ENCODE measurements around the gene CDH23. TPM values are rescaled to one million over a fixed set of nuclear protein-coding genes. Genes with fewer than 3 reads are reported as not detected.

CDH23 gene
- total and polyA plus RNA-seq, 9 of the 15 experiments (the other 6 are each of a cell fraction or from before 2014, with no cell fraction given): 0.18 to 1.2 (median 0.47) TPM

DNA sequence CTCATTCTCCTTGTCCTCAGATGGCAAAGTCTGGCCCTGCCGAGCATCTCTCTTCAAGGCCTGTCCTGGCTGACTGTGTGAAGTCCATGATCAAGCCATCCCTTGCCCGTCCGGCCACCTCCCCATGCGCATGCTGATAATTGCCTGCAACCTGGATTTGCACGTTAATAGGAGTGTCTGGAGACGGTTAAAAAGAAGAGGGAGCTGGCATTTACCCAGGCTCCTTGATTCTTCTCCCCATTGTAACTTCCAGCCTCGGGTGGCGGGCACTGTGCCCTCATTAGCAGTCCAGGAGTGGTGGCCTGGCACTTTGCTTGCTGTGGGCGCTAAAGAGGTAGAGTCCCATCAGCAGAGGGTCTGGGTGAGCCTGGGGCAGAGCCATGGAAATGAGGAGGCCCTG is 165.5 kb downstream of the CDH23 start:
- H4K20me1 ChIP-seq (replicated peaks; ENCODE audit: control insufficient read depth, insufficient read depth, low read length): no peaks in the 10 kb centered on the region
- no peak for TF ChIP-seq PML (IDR thresholded peaks at IDR 0.05; ENCODE audit: low read length)
- TF ChIP-seq COPS2 (conservative IDR thresholded peaks at IDR 0.05): no peak
- no peak for TF ChIP-seq ZNF274 (IDR thresholded peaks at IDR 0.05; ENCODE audit: borderline replicate concordance, low read depth, low read length)
- H3K4me2 ChIP-seq (ENCODE audit: insufficient read depth, low read length): no peak overlapping the region
- H3K9ac ChIP-seq (ENCODE audit: insufficient read depth in 1 of 2, low read depth in 2 of 2, low read length in 2 of 2): no peak overlapping the region
- no peak for FAIRE-seq
- H3K36me3 ChIP-seq (ENCODE audit: control insufficient read depth, insufficient read depth, low read length): no peaks in the 10 kb centered on the region
- H3K4me3 ChIP-seq: no peak overlapping the region
- H3K27me3 ChIP-seq (ENCODE audit: control insufficient read depth in 2 of 2, insufficient read depth in 2 of 2, low read length in 2 of 2): peaks cover 26 to 35% of the 10 kb centered on the region in 2 experiments
- H2AFZ ChIP-seq (ENCODE audit: low read depth, low read length): no peak overlapping the region
- BruUV-seq (replicated peaks): no TSS peak
- in situ Hi-C loops (cut with MboI): no loop called here
- no peak for ATAC-seq
- intact Hi-C loops (cut with micrococcal nuclease): no loop called here
- POLR2A ChIA-PET: no interaction called here
- 13% methylated on average over 9 of the region's 9 CpGs for WGBS (ENCODE audit: insufficient coverage, low coverage, missing lambda C conversion rate)
- no peak for DNase-seq (ENCODE audit: extremely low read depth in 1 of 4, low spot score in 3 of 4)
- no peaks in the 10 kb centered on the region for H3K79me2 ChIP-seq (ENCODE audit: control insufficient read depth, insufficient read depth, low read length)
- H3K4me1 ChIP-seq (replicated peaks in 1 of 2; ENCODE audit: control insufficient read depth in 2 of 2, insufficient read depth in 2 of 2, low read length in 2 of 2): peaks cover 0 to 3% of the 10 kb centered on the region in 2 experiments; a peak in 1 of 5 replicates
- CTCF ChIA-PET (ENCODE audit: low intra/inter-chr PET ratio): no interaction called here
- H3K9me1 ChIP-seq (ENCODE audit: control insufficient read depth, insufficient read depth, low read length): no peaks in the 10 kb centered on the region
- H3K27ac ChIP-seq (ENCODE audit: extremely low read depth, low read depth, low read length): no peak overlapping the region
- no peaks in the 10 kb centered on the region for H3K9me3 ChIP-seq (replicated peaks; ENCODE audit: control insufficient read depth, insufficient read depth, low read depth, low read length)

DNA sequence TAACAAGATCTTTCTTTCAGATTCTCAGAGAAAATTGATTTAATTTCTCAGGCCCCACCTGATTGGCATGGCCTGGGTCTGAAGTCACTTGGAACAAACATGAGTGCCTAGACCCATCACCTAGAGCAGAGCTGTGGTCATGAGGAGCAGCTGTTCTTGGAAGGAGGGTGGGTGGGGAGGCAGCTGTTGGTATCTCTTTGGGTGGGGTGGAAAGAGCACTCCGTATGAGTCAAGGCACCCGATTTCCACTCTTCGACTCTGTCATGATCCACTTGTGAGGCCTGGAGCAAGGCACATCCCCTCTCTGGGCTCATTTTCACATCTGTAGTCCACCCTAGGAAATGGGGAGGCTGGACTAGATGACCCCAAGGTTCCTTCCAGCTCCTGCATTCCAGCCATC is 166.2 kb downstream of the CDH23 start:
- Histone ChIP-seq H3K27ac (ENCODE audit: extremely low read depth, low read depth, low read length) (no peak overlapping the region), H3K4me2 (ENCODE audit: insufficient read depth, low read length) (no peak overlapping the region), H2AFZ (ENCODE audit: low read depth, low read length) (no peak overlapping the region), H3K36me3 (ENCODE audit: control insufficient read depth, insufficient read depth, low read length) (no peaks in the 10 kb centered on the region), H3K4me3 (no peak overlapping the region), H3K9me1 (ENCODE audit: control insufficient read depth, insufficient read depth, low read length) (no peaks in the 10 kb centered on the region), H3K27me3 (ENCODE audit: control insufficient read depth in 2 of 2, insufficient read depth in 2 of 2, low read length in 2 of 2) (peaks cover 26 to 35% of the 10 kb centered on the region in 2 experiments), H3K9ac (ENCODE audit: insufficient read depth in 1 of 2, low read depth in 2 of 2, low read length in 2 of 2) (no peak overlapping the region), H3K9me3 (replicated peaks; ENCODE audit: control insufficient read depth, insufficient read depth, low read depth, low read length) (no peaks in the 10 kb centered on the region), H3K4me1 (replicated peaks in 1 of 2; ENCODE audit: control insufficient read depth in 2 of 2, insufficient read depth in 2 of 2, low read length in 2 of 2) (peaks cover 0 to 3% of the 10 kb centered on the region in 2 experiments; a peak in 1 of 5 replicates), H3K79me2 (ENCODE audit: control insufficient read depth, insufficient read depth, low read length) (no peaks in the 10 kb centered on the region), H4K20me1 (replicated peaks; ENCODE audit: control insufficient read depth, insufficient read depth, low read length) (no peaks in the 10 kb centered on the region)
- intact Hi-C loops (cut with micrococcal nuclease) (no loop called here), in situ Hi-C loops (cut with MboI) (no loop called here)
- ChIA-PET CTCF (ENCODE audit: low intra/inter-chr PET ratio) (no interaction called here), POLR2A (interaction anchor here (0.6 kb wide), 1 partner anchor 297 kb away, joined by 3 read pairs; no protein-coding TSS in a partner anchor)
- TF ChIP-seq BCOR (IDR thresholded peaks at IDR 0.05) (no peak), KLF16 (IDR thresholded peaks at IDR 0.05) (no peak), ZNF780A (CRISPR knock-in tag; IDR thresholded peaks at IDR 0.05) (no peak)
- TF ChIP-seq, protein P1, sequence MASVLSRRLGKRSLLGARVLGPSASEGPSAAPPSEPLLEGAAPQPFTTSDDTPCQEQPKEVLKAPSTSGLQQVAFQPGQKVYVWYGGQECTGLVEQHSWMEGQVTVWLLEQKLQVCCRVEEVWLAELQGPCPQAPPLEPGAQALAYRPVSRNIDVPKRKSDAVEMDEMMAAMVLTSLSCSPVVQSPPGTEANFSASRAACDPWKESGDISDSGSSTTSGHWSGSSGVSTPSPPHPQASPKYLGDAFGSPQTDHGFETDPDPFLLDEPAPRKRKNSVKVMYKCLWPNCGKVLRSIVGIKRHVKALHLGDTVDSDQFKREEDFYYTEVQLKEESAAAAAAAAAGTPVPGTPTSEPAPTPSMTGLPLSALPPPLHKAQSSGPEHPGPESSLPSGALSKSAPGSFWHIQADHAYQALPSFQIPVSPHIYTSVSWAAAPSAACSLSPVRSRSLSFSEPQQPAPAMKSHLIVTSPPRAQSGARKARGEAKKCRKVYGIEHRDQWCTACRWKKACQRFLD (CRISPR knock-in tag; IDR thresholded peaks at IDR 0.05): no peak
- TF ChIP-seq, protein P2, sequence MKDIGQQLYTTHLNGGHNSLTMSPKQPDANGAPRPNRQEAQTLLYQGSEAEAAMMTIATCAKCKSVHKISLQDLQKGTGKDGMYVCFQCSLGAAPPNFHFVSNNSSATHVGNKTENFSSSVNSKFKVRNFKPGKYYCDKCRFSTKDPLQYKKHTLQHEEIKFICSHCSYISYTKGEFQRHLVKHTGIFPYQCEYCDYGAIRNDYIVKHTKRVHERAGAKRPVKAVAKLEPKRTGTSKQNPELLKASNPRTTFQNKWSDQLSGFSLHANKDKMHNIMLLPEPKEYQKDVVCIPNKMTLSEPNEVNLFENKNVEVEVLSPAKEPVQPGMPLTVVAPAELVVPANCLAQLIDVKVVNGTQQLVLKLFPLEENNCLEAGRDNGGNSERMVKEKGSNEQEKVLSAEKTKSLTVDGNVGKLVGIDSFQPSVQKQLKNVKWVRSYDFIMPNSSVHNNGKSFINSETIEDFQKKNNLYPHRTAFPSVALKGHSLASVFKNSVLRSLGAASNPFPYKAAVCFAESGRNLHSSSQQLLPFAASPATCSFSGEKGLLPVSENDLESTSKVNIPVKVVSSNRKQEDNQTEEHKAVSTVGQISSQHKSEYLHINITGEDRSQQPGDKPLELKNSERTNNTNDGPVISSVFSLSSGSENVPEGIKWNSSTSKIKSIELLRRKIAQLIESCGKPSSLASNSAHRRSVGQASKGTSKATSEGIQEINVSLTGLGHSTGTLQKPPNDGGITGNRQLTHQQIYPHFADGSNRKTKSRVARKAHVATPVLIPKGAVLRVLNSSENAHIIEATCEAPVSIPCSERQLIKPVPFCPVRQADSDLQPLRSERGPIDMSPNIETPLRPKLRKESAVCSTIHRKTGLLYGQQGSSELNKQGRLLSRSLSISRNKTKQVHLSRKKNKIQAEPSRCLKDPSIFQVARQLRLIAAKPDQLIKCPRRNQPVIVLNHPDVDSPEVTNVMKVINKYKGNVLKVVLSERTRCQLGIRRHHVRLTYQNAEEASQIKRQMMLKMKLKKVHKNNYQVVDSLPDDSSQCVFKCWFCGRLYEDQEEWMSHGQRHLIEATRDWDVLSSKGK (CRISPR knock-in tag; IDR thresholded peaks at IDR 0.05): no peak
- FAIRE-seq (no peak), ATAC-seq (no peak), DNase-seq (ENCODE audit: extremely low read depth in 1 of 4, low spot score in 3 of 4) (no peak)
- BruUV-seq (replicated peaks): no TSS peak
- WGBS (ENCODE audit: insufficient coverage, low coverage, missing lambda C conversion rate): 2% methylated on average over 3 of the region's 3 CpGs
